Progenitor cell of endocrine pancreas (in vitro differentiated cells): ENCODE results near the gene C16orf90. TPM values are rescaled to one million over a fixed set of nuclear protein-coding genes. Genes with fewer than 3 reads are reported as not detected.
"Not testable (repeated sequence)": the region's sequence is repeated elsewhere in the genome, so short reads cannot be mapped to it uniquely, and the experiment has no call there.

ENCODE experiments used
- DNase-seq: peaks from one replicate; pipeline ENCODE4 v3.0.0; 2021; ENCODE audit warnings: low spot score; ENCODE audit not compliant: unreplicated experiment
- H3K27ac Mint-ChIP-seq: 2 replicates; pipeline ENCODE4 v1.8.0; 2021; ENCODE audit warnings: mild to moderate bottlenecking, moderate library complexity, mixed read lengths
- H3K27me3 Mint-ChIP-seq: 2 replicates; pipeline ENCODE4 v1.8.0; 2021; ENCODE audit warnings: mixed read lengths
- H3K36me3 Mint-ChIP-seq: 2 replicates; pipeline ENCODE4 v1.8.0; 2022; ENCODE audit warnings: mixed read lengths; ENCODE audit not compliant: insufficient read depth
- H3K4me1 Mint-ChIP-seq: 2 replicates; pipeline ENCODE4 v1.8.0; 2021; ENCODE audit warnings: low read depth, mixed read lengths
- H3K4me3 Mint-ChIP-seq: 2 replicates; pipeline ENCODE4 v1.8.0; 2021; ENCODE audit warnings: low read depth, mild to moderate bottlenecking, moderate library complexity, mixed read lengths
- H3K9me3 Mint-ChIP-seq: 2 replicates; pipeline ENCODE4 v1.8.0; 2021; ENCODE audit warnings: low read depth, mixed read lengths
- CTCF ChIP-seq: fragments of 200-600 bp; sonication (generic); IDR thresholded peaks from one replicate; pipeline ENCODE4 v1.5.0; 2021; ENCODE audit warnings: antibody characterized with exemption, mild to moderate bottlenecking; ENCODE audit not compliant: unreplicated experiment
- total RNA-seq: library from RNA; stranded (reverse); gene quantifications from 2 replicates; pipeline ENCODE4 v1.2.1, GENCODE V29; 2021

C16orf90 gene
- total RNA-seq, 1 donor from 2014 or later, result not detected

- H3K36me3 Mint-ChIP-seq, result peaks cover 28% of the 10 kb centered on the region
- no peaks in the 10 kb centered on the region for H3K4me1 Mint-ChIP-seq
- no peak overlapping the region for H3K27ac Mint-ChIP-seq
Measured at GRCh38 chr16:3508736-3509135, 13.4 kb upstream of the C16orf90 start.

GRCh38 chr16:3503523-3503922, 8.2 kb upstream of the C16orf90 start:
- H3K36me3 Mint-ChIP-seq, result peaks cover 16% of the 10 kb centered on the region
- no peak overlapping the region for H3K4me3 Mint-ChIP-seq
- peaks cover 11% of the 10 kb centered on the region for H3K4me1 Mint-ChIP-seq
- H3K27ac Mint-ChIP-seq, result no peak overlapping the region
- TF ChIP-seq CTCF, result no peak
- no peaks in the 10 kb centered on the region for H3K27me3 Mint-ChIP-seq
- no peak for DNase-seq
- no peaks in the 10 kb centered on the region for H3K9me3 Mint-ChIP-seq

More at GRCh38 chr16:3508736-3509135, 13.4 kb upstream of the C16orf90 start:
- DNase-seq, result no peak
- TF ChIP-seq CTCF, result no peak
- Mint-ChIP-seq H3K27me3 (no peaks in the 10 kb centered on the region), H3K9me3 (no peaks in the 10 kb centered on the region), H3K4me3 (no peak overlapping the region)

- peak overlapping the region; percentile 95 for H3K4me3 Mint-ChIP-seq
- no peaks in the 10 kb centered on the region for H3K9me3 Mint-ChIP-seq
- H3K27me3 Mint-ChIP-seq, result no peaks in the 10 kb centered on the region
- peaks cover 9% of the 10 kb centered on the region for H3K36me3 Mint-ChIP-seq
- TF ChIP-seq CTCF, result no peak
- H3K4me1 Mint-ChIP-seq, result peaks cover 11% of the 10 kb centered on the region
- H3K27ac Mint-ChIP-seq, result peak overlapping the region; percentile 86
- DNase-seq, result no peak
Measured at GRCh38 chr16:3501783-3502400, 6.6 kb upstream of the C16orf90 start.

- peak overlapping the region; percentile 96 for H3K27ac Mint-ChIP-seq
- not testable (repeated sequence) for H3K27me3 Mint-ChIP-seq, DNase-seq, H3K9me3 Mint-ChIP-seq, H3K36me3 Mint-ChIP-seq
- H3K4me3 Mint-ChIP-seq, result peak overlapping the region; percentile 95
- peaks cover 11% of the 10 kb centered on the region for H3K4me1 Mint-ChIP-seq
Measured at GRCh38 chr16:3501412-3501761, 6.1 kb upstream of the C16orf90 start.

- no peaks in the 10 kb centered on the region for H3K9me3 Mint-ChIP-seq
- no peak overlapping the region for H3K27ac Mint-ChIP-seq
- no peaks in the 10 kb centered on the region for H3K27me3 Mint-ChIP-seq
- peaks cover 11% of the 10 kb centered on the region for H3K4me1 Mint-ChIP-seq
- no peak for DNase-seq
- H3K4me3 Mint-ChIP-seq, result no peak overlapping the region
- H3K36me3 Mint-ChIP-seq, result no peaks in the 10 kb centered on the region
- TF ChIP-seq CTCF, result no peak
Measured at GRCh38 chr16:3498988-3499387, 3.7 kb upstream of the C16orf90 start.

GRCh38 chr16:3497771-3498170, 2.5 kb upstream of the C16orf90 start:
- Mint-ChIP-seq H3K4me1 (peaks cover 11% of the 10 kb centered on the region), H3K27me3 (no peaks in the 10 kb centered on the region), H3K9me3 (no peaks in the 10 kb centered on the region), H3K36me3 (no peaks in the 10 kb centered on the region), H3K4me3 (no peak overlapping the region), H3K27ac (no peak overlapping the region)
- no peak for TF ChIP-seq CTCF
- no peak for DNase-seq
